Measurements from ENCODE around the gene CREM. TPM values are rescaled to one million over a fixed set of nuclear protein-coding genes. Genes with fewer than 3 reads are reported as not detected.

The CREM gene
- total RNA-seq, 2 experiments from 2014 or later = 65.7 to 67.0 TPM

DNA sequence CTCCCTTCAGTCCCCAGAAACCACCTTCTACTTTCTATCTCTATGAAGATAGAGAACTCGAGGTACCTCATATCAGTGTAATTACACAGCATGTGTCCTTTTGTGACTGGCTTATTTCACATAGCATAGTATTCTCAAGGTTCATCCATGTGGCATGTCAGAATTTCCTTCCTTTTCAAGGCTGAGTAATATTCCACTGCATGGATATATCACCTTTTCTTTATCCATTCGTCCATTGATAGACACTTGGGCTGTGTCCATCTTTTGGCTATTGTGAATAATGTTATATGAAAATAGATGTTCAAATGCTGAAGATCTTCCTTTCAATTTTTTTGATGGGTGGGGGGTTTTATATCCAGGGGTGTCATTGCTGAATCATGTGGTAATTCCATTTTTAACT is 117.9 kb downstream of the CREM start:
- CTCF ChIA-PET = no interaction called here
- Histone ChIP-seq H3K9me3 (ENCODE audit: control insufficient read depth in 1 of 2, insufficient read depth in 1 of 2, low read length in 2 of 2) (no peaks in the 10 kb centered on the region), H3K27ac (ENCODE audit: low read depth in 1 of 2, low read length in 2 of 2) (no peak overlapping the region), H3K36me3 (ENCODE audit: insufficient read depth, low read length) (no peaks in the 10 kb centered on the region), H3K4me3 (ENCODE audit: low read length) (no peak overlapping the region), H3K27me3 (ENCODE audit: control insufficient read depth in 1 of 2, insufficient read depth in 2 of 2, low read length in 2 of 2) (no peaks in the 10 kb centered on the region), H3K4me1 (ENCODE audit: insufficient read depth, low read length) (peaks cover 2% of the 10 kb centered on the region)
- no peak overlapping the region for H3K4me3 Mint-ChIP-seq
- ATAC-seq (ENCODE audit: poor library complexity) (no peak), DNase-seq (no peak)
- intact Hi-C loops (cut with DNase I, micrococcal nuclease) = loop anchor here in 1 of 2 experiments (10.0 kb wide), 1 partner anchor 260 kb away; no protein-coding TSS in a partner anchor
- no peaks in the 10 kb centered on the region for H3K9me3 Mint-ChIP-seq
- no peak overlapping the region for H3K27ac Mint-ChIP-seq
- no peaks in the 10 kb centered on the region for H3K4me1 Mint-ChIP-seq (ENCODE audit: low read depth)
- H3K27me3 Mint-ChIP-seq = peaks cover 9% of the 10 kb centered on the region
- H3K36me3 Mint-ChIP-seq (ENCODE audit: low read depth) = no peaks in the 10 kb centered on the region
- TF ChIP-seq, protein P1, sequence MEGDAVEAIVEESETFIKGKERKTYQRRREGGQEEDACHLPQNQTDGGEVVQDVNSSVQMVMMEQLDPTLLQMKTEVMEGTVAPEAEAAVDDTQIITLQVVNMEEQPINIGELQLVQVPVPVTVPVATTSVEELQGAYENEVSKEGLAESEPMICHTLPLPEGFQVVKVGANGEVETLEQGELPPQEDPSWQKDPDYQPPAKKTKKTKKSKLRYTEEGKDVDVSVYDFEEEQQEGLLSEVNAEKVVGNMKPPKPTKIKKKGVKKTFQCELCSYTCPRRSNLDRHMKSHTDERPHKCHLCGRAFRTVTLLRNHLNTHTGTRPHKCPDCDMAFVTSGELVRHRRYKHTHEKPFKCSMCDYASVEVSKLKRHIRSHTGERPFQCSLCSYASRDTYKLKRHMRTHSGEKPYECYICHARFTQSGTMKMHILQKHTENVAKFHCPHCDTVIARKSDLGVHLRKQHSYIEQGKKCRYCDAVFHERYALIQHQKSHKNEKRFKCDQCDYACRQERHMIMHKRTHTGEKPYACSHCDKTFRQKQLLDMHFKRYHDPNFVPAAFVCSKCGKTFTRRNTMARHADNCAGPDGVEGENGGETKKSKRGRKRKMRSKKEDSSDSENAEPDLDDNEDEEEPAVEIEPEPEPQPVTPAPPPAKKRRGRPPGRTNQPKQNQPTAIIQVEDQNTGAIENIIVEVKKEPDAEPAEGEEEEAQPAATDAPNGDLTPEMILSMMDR (IDR thresholded peaks at IDR 0.05) = no peak
- POLR2A ChIA-PET = no interaction called here

DNA sequence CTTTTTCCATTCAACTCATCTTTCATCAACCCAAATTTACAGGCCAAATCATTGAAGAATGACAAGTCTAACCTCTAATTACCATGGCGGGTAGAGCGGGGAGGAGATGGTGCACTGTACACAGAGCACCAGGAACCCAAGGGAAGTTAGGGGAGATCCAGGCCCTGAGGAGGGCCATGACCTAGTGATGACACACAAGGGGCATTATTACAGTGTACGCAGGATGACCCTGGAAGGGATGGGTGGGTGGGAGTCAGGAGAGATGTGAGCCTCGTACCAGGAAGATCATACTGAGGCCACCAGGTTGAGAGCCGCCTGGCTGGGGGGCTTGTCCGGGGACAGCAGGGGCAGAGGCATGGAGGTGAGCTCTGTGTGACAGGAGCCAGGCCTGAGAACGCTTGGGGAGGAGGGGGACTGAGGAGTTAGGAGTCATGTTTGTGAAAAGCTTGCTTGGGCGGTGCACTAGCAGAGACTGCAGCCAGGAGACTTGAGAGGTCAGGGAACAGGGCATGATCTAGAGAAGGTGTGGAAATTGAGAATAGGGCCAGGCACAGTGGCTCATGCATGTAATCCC is 120.2 kb downstream of the CREM start:
- Histone ChIP-seq H3K4me1 (ENCODE audit: insufficient read depth, low read length) (no peaks in the 10 kb centered on the region), H3K9me3 (ENCODE audit: control insufficient read depth in 1 of 2, insufficient read depth in 1 of 2, low read length in 2 of 2) (no peaks in the 10 kb centered on the region), H3K27me3 (ENCODE audit: control insufficient read depth in 1 of 2, insufficient read depth in 2 of 2, low read length in 2 of 2) (no peaks in the 10 kb centered on the region), H3K36me3 (ENCODE audit: insufficient read depth, low read length) (no peaks in the 10 kb centered on the region), H3K27ac (ENCODE audit: low read depth in 1 of 2, low read length in 2 of 2) (no peak overlapping the region), H3K4me3 (ENCODE audit: low read length) (no peak overlapping the region)
- H3K4me1 Mint-ChIP-seq (ENCODE audit: low read depth) = no peaks in the 10 kb centered on the region
- intact Hi-C loops (cut with DNase I, micrococcal nuclease) = loop anchor here in 1 of 2 experiments (10.0 kb wide), 1 partner anchor 258 kb away; no protein-coding TSS in a partner anchor
- H3K27ac Mint-ChIP-seq = no peak overlapping the region
- H3K27me3 Mint-ChIP-seq = peaks cover 9% of the 10 kb centered on the region
- H3K9me3 Mint-ChIP-seq = no peaks in the 10 kb centered on the region
- TF ChIP-seq, protein P1 (IDR thresholded peaks at IDR 0.05) = no peak
- ChIA-PET CTCF (no interaction called here), POLR2A (no interaction called here)
- H3K4me3 Mint-ChIP-seq = no peak overlapping the region
- DNase-seq = no peak
- no peak for ATAC-seq (ENCODE audit: poor library complexity)
- H3K36me3 Mint-ChIP-seq (ENCODE audit: low read depth) = no peaks in the 10 kb centered on the region

DNA sequence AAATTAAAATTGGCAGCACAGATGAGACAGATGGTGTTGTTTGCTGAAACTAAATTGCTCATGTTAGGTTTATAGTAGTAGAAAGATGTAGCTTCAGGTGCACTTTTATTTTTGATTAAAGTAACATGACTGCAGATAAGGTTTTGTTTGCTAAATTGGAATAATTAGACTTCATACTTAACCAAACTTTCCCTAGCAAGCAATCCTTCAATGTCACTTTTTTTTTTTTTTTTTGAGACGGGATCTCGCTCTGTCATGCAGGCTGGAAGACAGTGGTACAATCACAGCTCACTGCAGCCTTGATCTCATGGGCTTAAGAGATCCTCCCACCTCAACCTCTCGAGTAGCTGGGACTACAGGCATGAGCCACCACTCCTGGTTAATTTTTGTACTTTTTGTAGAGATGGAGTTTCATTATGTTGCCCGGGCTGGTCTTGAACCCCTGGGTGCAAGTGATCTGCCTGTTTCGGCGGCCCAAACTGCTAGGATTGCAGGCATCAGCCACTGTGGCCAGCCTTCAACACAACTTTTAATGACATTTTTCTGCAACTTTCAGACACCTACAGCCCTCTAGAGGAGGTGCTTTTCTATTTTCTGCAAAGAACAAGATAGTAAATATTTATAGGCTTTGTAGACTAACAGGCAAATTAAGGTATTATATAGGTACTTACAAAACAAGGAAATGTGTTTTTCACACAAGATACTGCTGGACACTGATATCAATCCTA is 124.9 kb downstream of the CREM start:
- Mint-ChIP-seq H3K4me3 (no peak overlapping the region), H3K4me1 (ENCODE audit: low read depth) (no peaks in the 10 kb centered on the region), H3K36me3 (ENCODE audit: low read depth) (no peaks in the 10 kb centered on the region), H3K27ac (no peak overlapping the region), H3K27me3 (no peaks in the 10 kb centered on the region), H3K9me3 (no peaks in the 10 kb centered on the region)
- Histone ChIP-seq H3K27me3 (ENCODE audit: control insufficient read depth in 1 of 2, insufficient read depth in 2 of 2, low read length in 2 of 2) (no peaks in the 10 kb centered on the region), H3K4me3 (ENCODE audit: low read length) (no peak overlapping the region), H3K36me3 (ENCODE audit: insufficient read depth, low read length) (no peaks in the 10 kb centered on the region), H3K9me3 (ENCODE audit: control insufficient read depth in 1 of 2, insufficient read depth in 1 of 2, low read length in 2 of 2) (peaks cover 0 to 4% of the 10 kb centered on the region in 2 experiments), H3K27ac (ENCODE audit: low read depth in 1 of 2, low read length in 2 of 2) (no peak overlapping the region), H3K4me1 (ENCODE audit: insufficient read depth, low read length) (no peaks in the 10 kb centered on the region)
- ChIA-PET POLR2A (no interaction called here), CTCF (no interaction called here)
- DNase-seq (no peak), ATAC-seq (ENCODE audit: poor library complexity) (no peak)
- TF ChIP-seq, protein P1 (IDR thresholded peaks at IDR 0.05) = no peak
- intact Hi-C loops (cut with DNase I, micrococcal nuclease) = loop anchor here in 1 of 2 experiments (10.0 kb wide), 1 partner anchor 243 kb away; no protein-coding TSS in a partner anchor
